Stomach (tissue), 4 donors: Measurements from ENCODE around the gene ZBTB34.

ENCODE experiments used
- POLR2A ChIP-seq, 4 donors: fragments of 450-650 bp; IDR thresholded peaks; one replicate each; pipeline ENCODE4 v1.6.1; 2016; ENCODE audit warnings: antibody characterized with exemption in 4 of 4, control low read depth in 2 of 4, mild to moderate bottlenecking in 1 of 4, moderate library complexity in 1 of 4
- TF ChIP-seq, protein P1 (sequence below), 7 experiments: fragments of 450-650 bp in 4 of 7; fragments of 200-600 bp in 3 of 7; sonication (generic) in 3 of 7; IDR thresholded peaks; one replicate each; pipeline ENCODE4 v1.5.1; 2016 to 2019; ENCODE audit warnings: antibody characterized with exemption in 7 of 7, control low read depth in 2 of 7, mild to moderate bottlenecking in 1 of 7

DNA sequence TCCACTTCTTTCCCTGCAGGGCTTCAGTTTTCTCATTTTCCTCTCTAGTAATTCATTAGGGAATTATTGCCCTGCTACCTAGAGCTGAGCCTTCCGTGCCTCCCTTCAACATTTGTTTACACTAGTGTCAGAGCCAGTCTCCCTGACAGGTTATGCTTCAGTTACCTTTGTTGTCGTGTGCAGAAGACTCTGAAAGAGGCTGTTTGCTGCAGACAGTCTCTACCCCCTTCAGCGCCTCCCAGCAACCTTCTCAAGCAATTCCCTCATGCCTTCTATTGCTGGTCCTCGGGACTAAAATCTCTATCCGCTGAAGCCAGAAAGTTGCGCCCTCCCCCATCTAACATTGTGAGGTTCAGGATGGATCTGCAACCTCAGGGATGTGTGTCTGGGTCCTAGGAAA, 67.0 kb downstream of the ZBTB34 start:
- TF ChIP-seq, protein P1, sequence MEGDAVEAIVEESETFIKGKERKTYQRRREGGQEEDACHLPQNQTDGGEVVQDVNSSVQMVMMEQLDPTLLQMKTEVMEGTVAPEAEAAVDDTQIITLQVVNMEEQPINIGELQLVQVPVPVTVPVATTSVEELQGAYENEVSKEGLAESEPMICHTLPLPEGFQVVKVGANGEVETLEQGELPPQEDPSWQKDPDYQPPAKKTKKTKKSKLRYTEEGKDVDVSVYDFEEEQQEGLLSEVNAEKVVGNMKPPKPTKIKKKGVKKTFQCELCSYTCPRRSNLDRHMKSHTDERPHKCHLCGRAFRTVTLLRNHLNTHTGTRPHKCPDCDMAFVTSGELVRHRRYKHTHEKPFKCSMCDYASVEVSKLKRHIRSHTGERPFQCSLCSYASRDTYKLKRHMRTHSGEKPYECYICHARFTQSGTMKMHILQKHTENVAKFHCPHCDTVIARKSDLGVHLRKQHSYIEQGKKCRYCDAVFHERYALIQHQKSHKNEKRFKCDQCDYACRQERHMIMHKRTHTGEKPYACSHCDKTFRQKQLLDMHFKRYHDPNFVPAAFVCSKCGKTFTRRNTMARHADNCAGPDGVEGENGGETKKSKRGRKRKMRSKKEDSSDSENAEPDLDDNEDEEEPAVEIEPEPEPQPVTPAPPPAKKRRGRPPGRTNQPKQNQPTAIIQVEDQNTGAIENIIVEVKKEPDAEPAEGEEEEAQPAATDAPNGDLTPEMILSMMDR (IDR thresholded peaks at IDR 0.05) = no peak
- no peak for TF ChIP-seq POLR2A (IDR thresholded peaks at IDR 0.05)
